ENCODE results near the gene TMA7B.

Gene TMA7B

GRCh38 chr22:39959640-39960447 is at the start of gene TMA7B:
Gene TMA7B, plus strand, starts transcription at chr22:39960397. Its CDS starts 3,978 bp downstream, at chr22:39964375.
- no peak for TF ChIP-seq CTCF (IDR thresholded peaks at IDR 0.05; ENCODE audit: borderline replicate concordance, control extremely low read depth, extremely low read depth, insufficient read depth, missing control alignments)
- in situ Hi-C loops (cut with MboI; ENCODE audit: low sequenced_read_pairs, unreplicated experiment): no loop called here
- DNase-seq (ENCODE audit: low spot score): no peak

- TF ChIP-seq CTCF (IDR thresholded peaks at IDR 0.05; ENCODE audit: borderline replicate concordance, control extremely low read depth, extremely low read depth, insufficient read depth, missing control alignments): no peak
These were observed 49.2 kb upstream of the TMA7B start for GRCh38 chr22:39910876-39911613.

GRCh38 chr22:39913321-39913720 is 46.9 kb upstream of the TMA7B start:
- no peak for TF ChIP-seq CTCF (IDR thresholded peaks at IDR 0.05; ENCODE audit: borderline replicate concordance, control extremely low read depth, extremely low read depth, insufficient read depth, missing control alignments)
- no peak for DNase-seq (ENCODE audit: low spot score)
- in situ Hi-C loops (cut with MboI; ENCODE audit: low sequenced_read_pairs, unreplicated experiment): no loop called here

More at GRCh38 chr22:39910876-39911613, 49.2 kb upstream of the TMA7B start:
- in situ Hi-C loops (cut with MboI; ENCODE audit: low sequenced_read_pairs, unreplicated experiment): no loop called here
- DNase-seq (ENCODE audit: low spot score): no peak

GRCh38 chr22:39913886-39914285 is 46.3 kb upstream of the TMA7B start:
- TF ChIP-seq CTCF (IDR thresholded peaks at IDR 0.05; ENCODE audit: borderline replicate concordance, control extremely low read depth, extremely low read depth, insufficient read depth, missing control alignments): no peak
- in situ Hi-C loops (cut with MboI; ENCODE audit: low sequenced_read_pairs, unreplicated experiment): no loop called here
- DNase-seq (ENCODE audit: low spot score): no peak

- DNase-seq (ENCODE audit: low spot score): no peak
- no peak for TF ChIP-seq CTCF (IDR thresholded peaks at IDR 0.05; ENCODE audit: borderline replicate concordance, control extremely low read depth, extremely low read depth, insufficient read depth, missing control alignments)
- in situ Hi-C loops (cut with MboI; ENCODE audit: low sequenced_read_pairs, unreplicated experiment): no loop called here
These were observed 45.6 kb upstream of the TMA7B start for GRCh38 chr22:39914584-39914983.

- no peak for TF ChIP-seq CTCF (IDR thresholded peaks at IDR 0.05; ENCODE audit: borderline replicate concordance, control extremely low read depth, extremely low read depth, insufficient read depth, missing control alignments)
- DNase-seq (ENCODE audit: low spot score): no peak
- in situ Hi-C loops (cut with MboI; ENCODE audit: low sequenced_read_pairs, unreplicated experiment): no loop called here
These were observed 44.9 kb upstream of the TMA7B start for GRCh38 chr22:39915295-39915726.
